A549 (cell line): ENCODE data around the gene EPHB1.

Source experiments
- CBX2 ChIP-seq: fragments of 200-600 bp; sonication (generic); IDR thresholded peaks from 2 replicates; pipeline ENCODE4 v1.6.1; 2016; ENCODE audit warnings: low read depth, mild to moderate bottlenecking, borderline replicate concordance
- CTCF ChIP-seq: fragments of >200 bp; sonication (Bioruptor Twin); formaldehyde crosslinking; IDR thresholded peaks from 3 replicates; pipeline ENCODE4 v1.5.1; 2016
- ELK1 ChIP-seq: fragments of 150-350 bp; IDR thresholded peaks from 2 replicates; pipeline ENCODE4 v1.6.1; 2014; ENCODE audit warnings: low read depth, mild to moderate bottlenecking, low read length
- EP300 ChIP-seq, 2 experiments: fragments of >200 bp; sonication (Bioruptor Twin); formaldehyde crosslinking; IDR thresholded peaks; 2 replicates in 1 of 2; 3 replicates in 1 of 2; pipeline ENCODE4 v1.6.1; 2016 to 2017
- ESRRA ChIP-seq: fragments of 150-350 bp; IDR thresholded peaks from 2 replicates; pipeline ENCODE4 v1.6.1; 2014; ENCODE audit warnings: mild to moderate bottlenecking, low read length, borderline replicate concordance
- HES2 ChIP-seq: fragments of >200 bp; sonication (Bioruptor Twin); formaldehyde crosslinking; IDR thresholded peaks from 2 replicates; pipeline ENCODE4 v1.6.1; 2016
- HOXA7 ChIP-seq: fragments of 250-450 bp; sonication (Bioruptor Pico); IDR thresholded peaks from 2 replicates; pipeline ENCODE4 v1.5.0; 2020; ENCODE audit warnings: mild to moderate bottlenecking, moderate library complexity
- NR3C1 ChIP-seq: fragments of >200 bp; sonication (Bioruptor Twin); formaldehyde crosslinking; IDR thresholded peaks from 3 replicates; pipeline ENCODE4 v1.6.1; 2017
- POLR2A ChIP-seq: IDR thresholded peaks from 2 replicates; pipeline ENCODE4 v1.6.1; 2012; ENCODE audit warnings: mild to moderate bottlenecking, low read length
- POLR2AphosphoS2 ChIP-seq: conservative IDR thresholded peaks from 2 replicates; pipeline ENCODE4 v1.6.1; 2012; ENCODE audit warnings: low read length, improper control_type of control experiment, inconsistent platforms
- REST ChIP-seq: fragments of 200-600 bp; sonication (generic); IDR thresholded peaks from 2 replicates; pipeline ENCODE4 v1.6.1; 2016; ENCODE audit warnings: antibody characterized with exemption, mild to moderate bottlenecking, moderate library complexity
- RFX5 ChIP-seq: fragments of 450-650 bp; IDR thresholded peaks from 2 replicates; pipeline ENCODE4 v1.7.1; 2014; ENCODE audit warnings: antibody characterized with exemption, mild to moderate bottlenecking, moderate library complexity

GRCh38 chr3:134985864-134986715 lies 191.0 kb downstream of the EPHB1 start:
- TF ChIP-seq ELK1: no peak
- no peak for TF ChIP-seq HES2
- TF ChIP-seq CTCF: no peak
- TF ChIP-seq POLR2A: no peak
- TF ChIP-seq HOXA7 (CRISPR knock-in tag): no peak
- TF ChIP-seq REST: no peak
- no peak for TF ChIP-seq NR3C1
- no peak for TF ChIP-seq EP300 (IDR thresholded peaks at IDR 0.05)
- no peak for TF ChIP-seq ESRRA
- no peak for TF ChIP-seq POLR2AphosphoS2
- TF ChIP-seq CBX2: no peak
- TF ChIP-seq RFX5: no peak
